K562 (cell line): ENCODE measurements around the gene MED29. TPM values are rescaled to one million over a fixed set of nuclear protein-coding genes. Genes with fewer than 3 reads are reported as not detected.

Source experiments
- BACH1 ChIP-seq: fragments of 200-800 bp; sonication (Bioruptor generic); IDR thresholded peaks from 2 replicates; pipeline ENCODE4 v1.6.1; 2016; ENCODE audit warnings: missing genetic modification characterization, missing compliant biosample characterization
- CCAR2 ChIP-seq: fragments of 200-400 bp; formaldehyde crosslinking; IDR thresholded peaks from 2 replicates; pipeline ENCODE4 v1.6.1; 2017; ENCODE audit warnings: mild to moderate bottlenecking, low read depth, low read length
- CHCHD3 ChIP-seq: fragments of 250-450 bp; sonication (Bioruptor Pico); IDR thresholded peaks from 2 replicates; pipeline ENCODE4 v2.1.2; 2022; ENCODE audit warnings: mild to moderate bottlenecking
- ELF4 ChIP-seq: fragments of 450-650 bp; formaldehyde crosslinking; IDR thresholded peaks from 2 replicates; pipeline ENCODE4 v1.4.0; 2022; ENCODE audit warnings: missing genetic modification characterization
- ESRRA ChIP-seq: fragments of 450-650 bp; IDR thresholded peaks from 2 replicates; pipeline ENCODE4 v1.6.1; 2014; ENCODE audit warnings: low read depth, mild to moderate bottlenecking, moderate library complexity, borderline replicate concordance
- FOXO4 ChIP-seq: fragments of 450-650 bp; formaldehyde crosslinking; IDR thresholded peaks from 2 replicates; pipeline ENCODE4 v1.4.0; 2020; ENCODE audit warnings: mild to moderate bottlenecking, moderate library complexity
- KDM1A ChIP-seq, 2 experiments: fragments of 450-650 bp; IDR thresholded peaks; 2 replicates each; pipeline ENCODE4 v1.6.1; 2016; ENCODE audit warnings: mild to moderate bottlenecking in 2 of 2
- MEF2D ChIP-seq: conservative IDR thresholded peaks from 2 replicates; pipeline ENCODE4 v1.6.1; 2016; ENCODE audit warnings: low read depth, missing genetic modification characterization, missing compliant biosample characterization
- NELFE ChIP-seq: IDR thresholded peaks from 2 replicates; pipeline ENCODE4 v1.6.1; 2011; ENCODE audit warnings: mild to moderate bottlenecking; ENCODE audit not compliant: insufficient read depth, insufficient read length
- NFIC ChIP-seq: fragments of 450-650 bp; IDR thresholded peaks from 2 replicates; pipeline ENCODE4 v1.6.1; 2017; ENCODE audit warnings: mild to moderate bottlenecking, inconsistent platforms
- TBL1XR1 ChIP-seq, 2 experiments: IDR thresholded peaks; 2 replicates each; pipeline ENCODE4 v1.6.1; 2012; ENCODE audit warnings: improper control_type of control experiment in 2 of 2, low read length in 2 of 2, mild to moderate bottlenecking in 1 of 2
- ZNF311 ChIP-seq: fragments of 250-450 bp; sonication (Bioruptor Pico); IDR thresholded peaks from 2 replicates; pipeline ENCODE4 v1.4.0; 2020; ENCODE audit warnings: mild to moderate bottlenecking, moderate library complexity
- ZNF449 ChIP-seq: fragments of 250-450 bp; sonication (Bioruptor Pico); IDR thresholded peaks from 2 replicates; pipeline ENCODE4 v1.8.0; 2022; ENCODE audit warnings: moderate library complexity, mild to moderate bottlenecking, inconsistent platforms
- ZNF830 ChIP-seq: fragments of 250-450 bp; sonication (Bioruptor Pico); IDR thresholded peaks from 2 replicates; pipeline ENCODE4 v1.5.0; 2021; ENCODE audit warnings: mild to moderate bottlenecking
- polyA plus RNA-seq, 8 experiments: library from polyadenylated mRNA; depleted of rRNA in 4 of 8; stranded (reverse) in 5 of 8; unstranded in 3 of 8; fragments of >200 nt; fragmentation: Nextera tagmentation in 2 of 8; fragmentation: Illumina TruSeq in 1 of 8; extraction: Ambion mirVana in 2 of 8; extraction: Trizol in 1 of 8; gene quantifications; 2 replicates each; pipeline versions ENCODE4 v1.2.1 to v1.2.3, GENCODE V29; 2011 to 2014; ENCODE audit warnings: inconsistent platforms in 1 of 8, missing spikeins in 1 of 8
- total RNA-seq, 7 experiments: library from RNA; depleted of rRNA in 6 of 7; stranded (reverse); fragments of >200 nt in 6 of 7; fragmentation: Illumina TruSeq in 2 of 7; extraction: Trizol in 2 of 7; gene quantifications; 2 replicates each; pipeline versions ENCODE4 v1.2.1 to v1.2.3, GENCODE V29; 2011 to 2021; ENCODE audit warnings: low replicate concordance in 1 of 7
- TF ChIP-seq, protein P1 (sequence below): fragments of 450-650 bp; IDR thresholded peaks from 2 replicates; pipeline ENCODE4 v1.6.1; 2018; ENCODE audit not compliant: partially characterized antibody
- TF ChIP-seq, protein P2 (sequence below): fragments of 450-650 bp; formaldehyde crosslinking; IDR thresholded peaks from 2 replicates; pipeline ENCODE4 v1.4.0; 2022; ENCODE audit warnings: missing genetic modification characterization
- TF ChIP-seq, protein P3 (sequence below): fragments of 250-450 bp; sonication (Bioruptor Pico); IDR thresholded peaks from 2 replicates; pipeline ENCODE4 v1.8.0; 2021; ENCODE audit warnings: moderate library complexity, mild to moderate bottlenecking, inconsistent platforms

MED29 gene
- total and polyA plus RNA-seq, 9 of the 15 experiments (the other 6 are each of a cell fraction or from before 2014, with no cell fraction given) = 1.8 to 22.6 (median 12.4) TPM

- TF ChIP-seq CHCHD3 (CRISPR knock-in tag) (0 out of 2 replicates have a peak, but pooled peaks have one; percentile 49), ZNF311 (CRISPR knock-in tag) (no peak), TBL1XR1 (IDR thresholded peaks at IDR 0.05; ENCODE audit: low read length in 2 of 2) (peak; percentile 65 to 97; a peak in 3 of 4 replicates), NFIC (peak; percentile 60), BACH1 (tag) (peak; percentile 26; the same call in 1 of the 2 replicates), ZNF830 (CRISPR knock-in tag) (peak; percentile 56; the same call in 1 of the 2 replicates), MEF2D (tag) (peak; percentile 29; the same call in 1 of the 2 replicates), ELF4 (CRISPR knock-in tag) (no peak), FOXO4 (CRISPR knock-in tag) (0 out of 2 replicates have a peak, but pooled peaks have one; percentile 56), KDM1A (IDR thresholded peaks at IDR 0.05) (peak in 1 of 2 experiments; percentile 55; a peak in 1 of 4 replicates), ZNF449 (CRISPR knock-in tag) (no peak), CCAR2 (no peak), NELFE (no peak), ESRRA (peak; percentile 33; the same call in 1 of the 2 replicates)
- TF ChIP-seq, protein P1, sequence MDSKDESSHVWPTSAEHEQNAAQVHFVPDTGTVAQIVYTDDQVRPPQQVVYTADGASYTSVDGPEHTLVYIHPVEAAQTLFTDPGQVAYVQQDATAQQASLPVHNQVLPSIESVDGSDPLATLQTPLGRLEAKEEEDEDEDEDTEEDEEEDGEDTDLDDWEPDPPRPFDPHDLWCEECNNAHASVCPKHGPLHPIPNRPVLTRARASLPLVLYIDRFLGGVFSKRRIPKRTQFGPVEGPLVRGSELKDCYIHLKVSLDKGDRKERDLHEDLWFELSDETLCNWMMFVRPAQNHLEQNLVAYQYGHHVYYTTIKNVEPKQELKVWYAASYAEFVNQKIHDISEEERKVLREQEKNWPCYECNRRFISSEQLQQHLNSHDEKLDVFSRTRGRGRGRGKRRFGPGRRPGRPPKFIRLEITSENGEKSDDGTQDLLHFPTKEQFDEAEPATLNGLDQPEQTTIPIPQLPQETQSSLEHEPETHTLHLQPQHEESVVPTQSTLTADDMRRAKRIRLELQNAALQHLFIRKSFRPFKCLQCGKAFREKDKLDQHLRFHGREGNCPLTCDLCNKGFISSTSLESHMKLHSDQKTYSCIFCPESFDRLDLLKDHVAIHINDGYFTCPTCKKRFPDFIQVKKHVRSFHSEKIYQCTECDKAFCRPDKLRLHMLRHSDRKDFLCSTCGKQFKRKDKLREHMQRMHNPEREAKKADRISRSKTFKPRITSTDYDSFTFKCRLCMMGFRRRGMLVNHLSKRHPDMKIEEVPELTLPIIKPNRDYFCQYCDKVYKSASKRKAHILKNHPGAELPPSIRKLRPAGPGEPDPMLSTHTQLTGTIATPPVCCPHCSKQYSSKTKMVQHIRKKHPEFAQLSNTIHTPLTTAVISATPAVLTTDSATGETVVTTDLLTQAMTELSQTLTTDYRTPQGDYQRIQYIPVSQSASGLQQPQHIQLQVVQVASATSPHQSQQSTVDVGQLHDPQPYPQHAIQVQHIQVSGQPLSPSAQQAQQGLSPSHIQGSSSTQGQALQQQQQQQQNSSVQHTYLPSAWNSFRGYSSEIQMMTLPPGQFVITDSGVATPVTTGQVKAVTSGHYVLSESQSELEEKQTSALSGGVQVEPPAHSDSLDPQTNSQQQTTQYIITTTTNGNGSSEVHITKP = peak; percentile 17
- TF ChIP-seq, protein P2, sequence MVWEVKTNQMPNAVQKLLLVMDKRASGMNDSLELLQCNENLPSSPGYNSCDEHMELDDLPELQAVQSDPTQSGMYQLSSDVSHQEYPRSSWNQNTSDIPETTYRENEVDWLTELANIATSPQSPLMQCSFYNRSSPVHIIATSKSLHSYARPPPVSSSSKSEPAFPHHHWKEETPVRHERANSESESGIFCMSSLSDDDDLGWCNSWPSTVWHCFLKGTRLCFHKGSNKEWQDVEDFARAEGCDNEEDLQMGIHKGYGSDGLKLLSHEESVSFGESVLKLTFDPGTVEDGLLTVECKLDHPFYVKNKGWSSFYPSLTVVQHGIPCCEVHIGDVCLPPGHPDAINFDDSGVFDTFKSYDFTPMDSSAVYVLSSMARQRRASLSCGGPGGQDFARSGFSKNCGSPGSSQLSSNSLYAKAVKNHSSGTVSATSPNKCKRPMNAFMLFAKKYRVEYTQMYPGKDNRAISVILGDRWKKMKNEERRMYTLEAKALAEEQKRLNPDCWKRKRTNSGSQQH (CRISPR knock-in tag) = 0 out of 2 replicates have a peak, but pooled peaks have one; percentile 22
- TF ChIP-seq, protein P3, sequence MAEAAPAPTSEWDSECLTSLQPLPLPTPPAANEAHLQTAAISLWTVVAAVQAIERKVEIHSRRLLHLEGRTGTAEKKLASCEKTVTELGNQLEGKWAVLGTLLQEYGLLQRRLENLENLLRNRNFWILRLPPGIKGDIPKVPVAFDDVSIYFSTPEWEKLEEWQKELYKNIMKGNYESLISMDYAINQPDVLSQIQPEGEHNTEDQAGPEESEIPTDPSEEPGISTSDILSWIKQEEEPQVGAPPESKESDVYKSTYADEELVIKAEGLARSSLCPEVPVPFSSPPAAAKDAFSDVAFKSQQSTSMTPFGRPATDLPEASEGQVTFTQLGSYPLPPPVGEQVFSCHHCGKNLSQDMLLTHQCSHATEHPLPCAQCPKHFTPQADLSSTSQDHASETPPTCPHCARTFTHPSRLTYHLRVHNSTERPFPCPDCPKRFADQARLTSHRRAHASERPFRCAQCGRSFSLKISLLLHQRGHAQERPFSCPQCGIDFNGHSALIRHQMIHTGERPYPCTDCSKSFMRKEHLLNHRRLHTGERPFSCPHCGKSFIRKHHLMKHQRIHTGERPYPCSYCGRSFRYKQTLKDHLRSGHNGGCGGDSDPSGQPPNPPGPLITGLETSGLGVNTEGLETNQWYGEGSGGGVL (CRISPR knock-in tag) = no peak
Observed at GRCh38 chr19:39412100-39412866, 21.1 kb downstream of the MED29 start, which contains the start of gene PLEKHG2 (continued).
